ENCODE results near the gene CCDC174.

The CCDC174 gene

DNA sequence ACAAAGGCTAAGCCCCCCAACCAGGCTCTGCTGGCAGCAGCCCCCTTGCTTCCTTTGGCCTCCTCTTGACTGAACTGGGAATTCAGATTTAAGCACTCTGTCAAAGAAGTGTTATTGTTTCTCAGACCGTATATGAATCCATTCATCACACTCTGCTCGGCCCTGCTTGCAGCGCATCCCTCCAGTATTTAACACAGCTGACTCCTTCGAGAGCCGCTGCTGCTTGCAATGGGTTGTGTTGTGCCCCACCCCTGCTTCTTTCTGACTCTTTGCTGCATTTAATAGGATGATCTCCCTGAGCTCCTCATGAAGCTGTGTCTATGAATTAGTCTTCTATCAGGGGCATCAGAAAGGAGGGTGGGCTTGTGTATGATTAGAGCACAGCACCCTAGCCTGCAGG, 54.5 kb downstream of the CCDC174 start:
- DNase-seq = no peak

- DNase-seq = no peak
Measured at GRCh38 chr3:14716591-14716990, 65.0 kb downstream of the CCDC174 start.

DNA sequence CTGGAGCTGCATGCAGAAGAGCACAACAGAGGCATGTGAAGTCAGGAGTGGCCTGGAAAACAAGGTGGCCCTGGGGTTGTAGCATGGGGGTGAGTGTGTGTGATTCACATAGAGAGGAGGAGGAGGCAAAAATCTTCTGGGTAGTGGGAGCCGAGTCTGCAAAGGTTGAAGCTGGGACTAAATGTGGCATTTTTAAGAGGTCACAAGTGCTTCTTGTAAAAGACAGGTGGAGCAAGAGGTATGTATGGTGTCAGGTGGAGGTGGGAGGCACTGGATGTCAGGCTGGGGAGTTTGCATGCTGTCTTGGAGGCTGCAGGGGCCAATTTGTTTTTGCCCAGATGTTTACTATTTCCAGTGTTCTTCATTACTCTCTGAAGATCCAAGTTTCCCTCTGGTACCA, 65.7 kb downstream of the CCDC174 start:
- no peak for DNase-seq

DNA sequence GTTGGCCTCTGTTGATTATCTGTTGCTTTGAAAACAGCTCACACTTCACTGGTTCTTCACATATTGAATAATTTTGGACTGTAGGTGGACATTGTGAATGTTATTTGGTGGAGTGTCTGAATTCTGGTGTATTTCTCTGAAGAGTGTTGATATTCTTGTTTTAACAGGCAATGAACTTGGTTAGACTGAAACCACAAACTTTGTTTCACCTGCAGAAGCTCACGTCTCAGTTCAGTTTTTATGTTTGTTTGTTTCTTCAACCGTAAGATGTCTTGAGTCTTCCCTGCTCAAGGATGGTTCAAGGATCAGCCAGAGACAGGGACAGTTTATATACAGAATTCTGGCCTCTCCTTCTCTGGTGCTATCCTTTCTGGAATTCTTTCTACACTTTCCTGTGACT, 67.0 kb downstream of the CCDC174 start:
- DNase-seq = no peak

DNA sequence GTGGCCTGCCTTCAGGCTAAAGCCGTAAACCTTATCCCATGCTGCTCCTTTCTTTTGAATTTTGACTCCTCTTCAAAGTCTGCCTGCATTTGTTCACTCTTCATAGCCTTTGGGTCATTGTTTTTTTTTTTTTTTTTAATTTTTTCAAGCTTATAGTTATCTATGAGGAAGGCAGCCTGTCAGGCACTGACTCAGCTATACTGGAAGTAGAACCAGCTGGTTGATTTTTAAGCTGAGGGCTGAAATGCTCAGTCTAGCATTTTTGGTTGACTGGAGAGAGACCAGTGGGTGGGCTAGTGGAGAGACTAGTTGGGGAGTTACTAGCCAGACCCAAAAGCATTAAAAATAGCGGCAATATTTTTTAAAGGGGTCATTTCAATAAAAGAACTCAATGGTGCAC, 67.4 kb downstream of the CCDC174 start:
- no peak for DNase-seq

- DNase-seq = no peak
Measured at GRCh38 chr3:14721126-14721864, 69.7 kb downstream of the CCDC174 start.
